OCI-LY7 (cell line): Measurements from ENCODE around the gene DUSP28.

Experiments used
- EZH2phosphoT487 ChIP-seq: fragments of 200-600 bp; sonication (generic); IDR thresholded peaks from 2 replicates; pipeline ENCODE4 v1.6.1; 2018; ENCODE audit warnings: low read depth, borderline replicate concordance, mild to moderate bottlenecking, mixed run types, antibody characterized with exemption, low read length, moderate library complexity, mixed read lengths
- TF ChIP-seq, protein P1 (sequence below): fragments of 200-600 bp; sonication (generic); conservative IDR thresholded peaks from 2 replicates; pipeline ENCODE4 v1.5.1; 2014; ENCODE audit warnings: mild to moderate bottlenecking, antibody characterized with exemption, low read length, moderate library complexity, mixed read lengths

DNA sequence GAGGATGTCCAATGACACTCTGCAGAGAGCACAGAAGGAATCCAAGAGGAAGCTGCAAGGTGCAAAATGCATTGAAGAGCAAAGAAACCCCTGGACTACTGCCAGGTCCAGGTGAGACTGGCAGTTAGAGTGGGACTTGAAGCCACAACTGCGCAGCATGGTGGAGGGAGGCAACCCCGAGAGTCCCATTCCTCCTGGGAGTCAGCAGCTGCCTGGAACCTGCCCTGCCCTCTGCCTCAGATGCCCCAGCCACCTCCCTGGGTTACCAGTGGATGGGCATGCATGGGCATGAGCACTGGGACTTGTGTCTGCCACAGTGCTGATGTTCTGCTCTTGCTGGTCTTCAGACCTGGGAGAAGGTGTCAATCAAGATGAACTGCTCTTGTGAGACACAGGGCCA is 45.5 kb upstream of the DUSP28 start:
- TF ChIP-seq, protein P1, sequence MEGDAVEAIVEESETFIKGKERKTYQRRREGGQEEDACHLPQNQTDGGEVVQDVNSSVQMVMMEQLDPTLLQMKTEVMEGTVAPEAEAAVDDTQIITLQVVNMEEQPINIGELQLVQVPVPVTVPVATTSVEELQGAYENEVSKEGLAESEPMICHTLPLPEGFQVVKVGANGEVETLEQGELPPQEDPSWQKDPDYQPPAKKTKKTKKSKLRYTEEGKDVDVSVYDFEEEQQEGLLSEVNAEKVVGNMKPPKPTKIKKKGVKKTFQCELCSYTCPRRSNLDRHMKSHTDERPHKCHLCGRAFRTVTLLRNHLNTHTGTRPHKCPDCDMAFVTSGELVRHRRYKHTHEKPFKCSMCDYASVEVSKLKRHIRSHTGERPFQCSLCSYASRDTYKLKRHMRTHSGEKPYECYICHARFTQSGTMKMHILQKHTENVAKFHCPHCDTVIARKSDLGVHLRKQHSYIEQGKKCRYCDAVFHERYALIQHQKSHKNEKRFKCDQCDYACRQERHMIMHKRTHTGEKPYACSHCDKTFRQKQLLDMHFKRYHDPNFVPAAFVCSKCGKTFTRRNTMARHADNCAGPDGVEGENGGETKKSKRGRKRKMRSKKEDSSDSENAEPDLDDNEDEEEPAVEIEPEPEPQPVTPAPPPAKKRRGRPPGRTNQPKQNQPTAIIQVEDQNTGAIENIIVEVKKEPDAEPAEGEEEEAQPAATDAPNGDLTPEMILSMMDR: no peak
- TF ChIP-seq EZH2phosphoT487: no peak
